Activated T-cell treated with anti-CD3 and anti-CD28 coated beads, Interleukin-2, amount 50 U/mL, for 1 hour (primary cell): ENCODE data around the gene SLC39A11.

ENCODE experiments used
- DNase-seq: peaks from one replicate; pipeline ENCODE4 v3.0.0-alpha.2; 2020

The SLC39A11 gene

DNA sequence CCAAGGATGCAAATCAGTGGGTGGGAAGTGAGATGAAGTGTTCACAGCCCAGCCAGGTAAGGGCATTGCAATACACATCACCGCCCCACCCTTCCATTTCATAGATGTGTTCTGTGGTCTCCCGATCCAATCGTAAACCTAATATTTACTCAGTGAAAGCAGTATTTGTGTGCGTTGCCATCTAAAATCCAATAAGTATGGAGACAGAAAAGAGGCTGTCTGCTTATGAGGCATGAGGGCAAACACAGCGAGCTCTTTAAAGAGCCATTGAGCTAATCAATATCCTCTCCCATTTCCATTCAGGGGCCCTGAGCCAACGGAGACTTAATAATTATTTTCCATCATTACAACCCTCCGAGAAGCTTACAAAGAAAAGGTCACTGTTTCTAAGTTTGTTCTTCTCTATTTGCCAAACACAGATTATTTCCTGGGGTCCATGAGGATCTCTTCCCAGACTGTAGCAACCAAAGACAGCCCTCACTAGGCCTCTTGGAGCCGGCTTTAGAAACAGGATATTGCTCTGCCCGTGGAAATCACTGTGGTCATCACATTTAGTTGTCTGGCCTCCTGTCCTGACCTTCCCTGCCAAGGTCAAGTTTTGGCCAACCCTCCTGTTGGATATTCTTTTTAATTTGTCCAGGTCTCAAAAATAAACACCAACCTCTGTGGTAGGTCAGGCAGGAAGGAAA, 120.1 kb downstream of the SLC39A11 start:
- DNase-seq, result no peak

DNA sequence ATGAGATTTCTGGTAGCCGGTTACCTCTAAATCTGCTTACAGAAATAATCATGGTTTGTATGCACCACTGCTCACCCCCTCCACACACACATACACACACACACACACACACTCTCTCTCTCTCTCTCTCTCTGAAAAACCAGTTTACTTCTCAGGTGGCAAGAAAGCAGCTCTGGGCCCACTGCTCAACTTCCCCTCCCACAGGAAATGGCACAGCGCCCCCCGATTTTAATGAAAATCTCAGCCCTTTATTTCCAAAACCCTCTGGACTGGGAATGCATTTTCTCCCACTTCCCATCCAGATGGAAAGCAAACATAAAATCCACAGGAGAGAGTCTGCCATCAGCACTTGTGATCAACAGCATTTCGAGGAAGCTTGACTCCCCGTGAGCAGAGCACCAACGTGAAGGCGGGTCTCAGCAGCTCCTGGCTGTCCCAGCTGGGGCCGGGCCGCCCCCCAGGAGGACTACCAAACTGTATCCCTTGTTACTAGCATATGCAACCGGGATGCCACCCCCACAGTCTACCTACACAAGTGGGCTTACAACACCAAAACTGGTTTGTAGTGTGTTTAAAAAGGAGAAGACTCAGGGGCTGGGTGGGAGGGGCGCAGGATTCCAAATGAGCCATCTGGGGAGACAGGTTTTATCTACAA, 121.1 kb downstream of the SLC39A11 start:
- DNase-seq, result no peak

DNA sequence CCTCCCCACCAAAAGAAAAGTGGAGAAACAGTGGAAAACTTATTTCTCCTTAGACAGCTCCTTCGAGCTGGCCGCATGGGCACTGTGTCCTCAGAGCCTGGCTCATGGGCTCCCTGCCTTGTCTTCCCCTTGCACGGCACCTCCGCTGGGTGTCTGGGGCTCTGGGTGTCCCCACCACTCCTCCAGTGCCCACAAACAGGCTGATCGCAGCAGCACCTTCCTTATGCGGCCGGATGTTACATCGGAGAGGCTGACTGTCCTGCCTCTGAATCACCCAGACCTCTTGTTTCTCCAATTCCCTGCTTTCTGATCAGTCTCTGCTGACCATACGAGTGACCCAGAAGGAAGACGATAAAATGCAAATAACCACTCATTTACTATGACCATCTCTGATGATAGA, 121.7 kb downstream of the SLC39A11 start:
- no peak for DNase-seq

GRCh38 chr17:72970246-72970645, 122.2 kb downstream of the SLC39A11 start:
- no peak for DNase-seq

- no peak for DNase-seq
Measured at GRCh38 chr17:72969293-72969906, 123.1 kb downstream of the SLC39A11 start.

DNA sequence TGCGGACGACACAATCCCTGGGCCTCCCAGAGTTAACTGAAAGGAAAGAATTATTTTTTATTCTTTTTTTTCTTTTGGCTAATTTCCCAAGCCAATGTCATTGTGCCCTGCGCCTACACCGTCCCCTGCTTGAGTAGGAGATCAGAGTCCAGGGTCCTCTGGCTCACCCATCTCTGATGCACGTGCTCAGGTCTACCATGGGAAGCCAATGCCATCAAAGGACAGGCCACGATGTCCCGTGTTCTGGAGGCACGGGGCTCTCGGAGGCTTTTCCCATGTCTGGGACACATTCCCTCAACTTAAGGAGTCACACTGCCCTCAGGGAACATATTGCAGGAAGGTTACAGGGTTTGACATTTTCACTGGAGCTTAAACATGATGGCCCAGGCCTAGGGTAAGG, 123.7 kb downstream of the SLC39A11 start:
- no peak for DNase-seq

- no peak for DNase-seq
Measured at GRCh38 chr17:72967977-72968585, 124.4 kb downstream of the SLC39A11 start.

- no peak for DNase-seq
Measured at GRCh38 chr17:72967277-72967970, 125.1 kb downstream of the SLC39A11 start.

GRCh38 chr17:72962106-72962505, 130.4 kb downstream of the SLC39A11 start:
- no peak for DNase-seq

DNA sequence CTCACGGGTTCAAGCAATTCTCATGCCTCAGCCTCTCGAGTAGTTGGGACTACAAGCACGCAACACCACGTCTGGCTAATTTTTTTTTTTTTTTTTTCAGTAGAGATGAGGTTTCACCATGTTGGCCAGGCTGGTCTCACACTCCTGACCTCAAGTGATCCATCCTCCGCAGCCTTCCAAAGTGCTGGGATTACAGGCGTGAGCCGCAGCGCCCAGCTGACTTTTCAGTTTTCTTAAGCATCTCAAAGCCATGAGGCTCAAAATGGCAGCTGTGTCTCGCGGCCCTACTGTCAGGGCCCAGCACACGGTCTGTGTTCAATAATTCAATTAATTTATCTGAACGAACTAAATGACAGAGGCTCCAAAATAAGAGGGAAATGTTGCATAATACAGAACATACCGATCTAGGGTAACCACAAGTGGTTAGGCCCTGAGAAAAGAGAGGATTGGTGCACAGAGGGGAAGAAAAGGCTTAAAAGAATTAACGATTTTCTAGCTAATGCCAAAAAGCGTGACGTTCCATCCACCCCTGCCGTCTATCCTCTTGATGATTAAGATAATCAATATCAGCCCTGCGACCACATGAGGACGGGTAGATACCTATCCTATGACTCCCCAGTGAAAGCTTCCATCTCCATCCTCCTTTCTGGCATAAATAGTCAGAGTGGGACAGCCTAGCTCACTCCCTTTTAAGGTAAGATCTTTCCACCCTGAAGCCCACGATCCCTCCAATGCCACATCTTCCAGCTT, 136.9 kb downstream of the SLC39A11 start:
- no peak for DNase-seq

DNA sequence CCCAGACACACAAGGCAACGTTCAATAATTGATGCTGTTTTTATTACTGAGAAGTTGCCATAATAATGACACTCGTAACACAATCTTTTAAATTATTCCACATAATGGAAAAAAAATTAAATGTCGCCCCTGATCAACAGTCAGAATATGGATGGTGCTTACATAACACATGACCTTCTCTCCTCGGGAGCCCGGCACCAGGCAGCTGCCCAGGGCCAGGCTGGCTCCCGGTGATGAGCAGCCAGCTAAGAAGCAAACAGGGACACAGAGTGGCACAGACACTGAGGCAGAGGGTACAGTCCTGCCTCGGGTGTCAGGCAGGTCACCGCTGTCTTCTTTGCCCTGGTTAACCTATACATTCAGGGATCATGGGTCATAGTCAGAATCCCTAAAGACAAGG, 137.9 kb downstream of the SLC39A11 start:
- DNase-seq, result no peak

GRCh38 chr17:72953621-72954020, 138.9 kb downstream of the SLC39A11 start:
- no peak for DNase-seq

- DNase-seq, result no peak
Measured at GRCh38 chr17:72952641-72953315, 139.7 kb downstream of the SLC39A11 start.

DNA sequence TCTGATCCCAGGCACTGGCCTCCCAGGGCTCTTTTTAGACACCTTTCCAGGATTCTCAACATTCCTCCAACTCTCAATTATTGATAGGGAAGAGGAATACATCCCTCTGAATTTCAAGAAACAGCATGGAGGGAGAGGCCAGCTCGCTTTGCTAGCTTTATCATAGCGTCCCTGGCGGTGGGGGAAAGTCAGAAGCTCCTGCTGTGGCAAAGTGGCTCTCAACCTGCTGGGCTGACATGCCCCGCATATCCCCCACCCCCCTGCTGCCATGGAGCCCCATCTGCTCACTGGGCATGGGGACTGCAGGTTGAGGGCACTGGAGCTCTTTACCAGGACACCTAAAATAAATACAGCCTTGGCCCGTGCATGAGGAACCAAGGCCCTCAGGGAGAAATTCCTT, 140.3 kb downstream of the SLC39A11 start:
- DNase-seq, result no peak

GRCh38 chr17:72950242-72950931, 142.1 kb downstream of the SLC39A11 start:
- no peak for DNase-seq

DNA sequence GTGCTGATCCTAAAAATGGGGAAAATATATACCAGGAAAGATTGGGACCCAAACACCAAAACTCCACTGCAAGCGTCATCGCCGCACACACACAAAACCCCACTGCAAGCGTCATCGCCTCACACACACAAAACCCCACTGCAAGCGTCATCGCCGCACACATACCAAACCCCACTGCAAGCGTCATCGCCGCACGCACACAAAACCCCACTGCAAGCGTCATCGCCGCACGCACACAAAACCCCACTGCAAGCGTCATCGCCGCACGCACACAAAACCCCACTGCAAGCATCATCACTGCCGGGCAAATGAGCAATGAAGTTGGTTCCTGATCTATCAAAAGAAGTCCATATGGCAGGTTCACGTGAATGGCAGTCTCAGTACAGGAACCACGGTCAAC, 144.4 kb downstream of the SLC39A11 start:
- DNase-seq, result no peak

GRCh38 chr17:72947475-72947874, 145.0 kb downstream of the SLC39A11 start:
- DNase-seq, result no peak

GRCh38 chr17:72946696-72947095, 145.8 kb downstream of the SLC39A11 start:
- DNase-seq, result no peak

GRCh38 chr17:72946156-72946555, 146.3 kb downstream of the SLC39A11 start:
- no peak for DNase-seq

DNA sequence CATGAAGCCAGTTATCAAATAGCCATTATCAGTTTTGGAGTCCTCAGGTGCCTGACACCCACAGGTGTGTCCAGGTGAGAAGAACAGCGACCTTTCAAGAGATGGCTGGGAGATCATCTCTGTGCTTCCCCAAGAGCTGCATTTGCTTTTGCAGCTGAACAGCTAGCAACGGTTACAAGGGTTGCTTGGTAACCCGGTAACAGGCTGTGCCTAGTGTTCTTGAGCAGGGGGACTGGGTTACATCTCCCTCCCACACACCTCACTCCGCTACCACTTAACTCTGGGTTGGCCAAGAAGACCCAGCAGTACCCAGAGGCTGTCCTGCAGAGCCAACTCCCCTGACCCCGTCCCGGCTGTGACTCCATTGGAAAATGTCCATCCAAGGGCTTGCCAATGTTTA, 147.0 kb downstream of the SLC39A11 start:
- DNase-seq, result no peak
